Coronary artery (tissue), 2 donors: ENCODE data around the gene PET100.

Source experiments
- DNase-seq: peaks from one replicate; pipeline ENCODE4 v3.0.0-alpha.2; 2017; ENCODE audit warnings: low spot score
- H3K27ac ChIP-seq, 2 donors: fragments of 200-600 bp; sonication (generic); one replicate each; pipeline ENCODE4 v1.5.1; 2016 to 2019
- H3K4me3 ChIP-seq: fragments of 200-600 bp; sonication (generic); 2 replicates; pipeline ENCODE4 v1.5.1; 2016; ENCODE audit warnings: mild to moderate bottlenecking, moderate library complexity
- TF ChIP-seq, protein P1 (sequence below): fragments of 200-600 bp; sonication (generic); IDR thresholded peaks from one replicate; pipeline ENCODE4 v1.5.1; 2019; ENCODE audit warnings: antibody characterized with exemption

The PET100 gene

DNA sequence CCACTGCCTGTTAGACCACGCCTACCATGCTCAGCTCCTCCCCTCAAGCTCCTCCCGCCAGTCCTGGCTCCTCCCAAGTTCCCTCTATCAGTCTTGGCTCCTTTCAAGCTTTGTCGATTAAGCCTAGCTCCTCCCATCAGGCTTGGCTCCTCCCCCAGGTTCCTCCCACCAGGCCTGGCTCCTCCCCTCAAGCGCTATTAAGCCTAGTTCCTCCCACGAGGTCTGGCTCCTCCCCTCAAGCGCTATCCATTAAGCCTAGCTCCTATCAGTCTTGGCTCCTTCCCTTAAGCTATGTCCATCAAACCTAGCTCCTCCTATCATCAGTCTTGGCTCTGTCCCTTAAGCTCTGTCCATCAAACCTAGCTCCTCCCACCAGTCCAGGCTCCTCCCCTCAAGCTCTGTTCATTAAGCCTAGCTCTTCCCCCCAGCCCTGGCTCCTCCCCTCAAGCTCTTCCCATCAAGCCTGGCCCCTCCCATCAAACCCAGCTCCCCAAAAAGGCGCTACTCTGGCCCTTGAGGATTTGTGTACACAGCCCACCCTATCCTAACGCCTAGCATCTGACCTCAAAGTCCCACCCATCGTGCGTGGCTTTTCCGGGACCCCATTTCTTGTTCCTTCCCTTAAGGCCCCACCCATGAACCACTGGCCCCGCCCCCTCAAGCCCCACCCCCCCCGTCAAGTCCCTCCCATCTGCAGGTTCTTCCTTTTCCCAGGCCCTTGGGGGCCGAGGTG, 23.9 kb upstream of the PET100 start:
- Histone ChIP-seq H3K27ac (no peak overlapping the region), H3K4me3 (no peak overlapping the region)
- TF ChIP-seq, protein P1, sequence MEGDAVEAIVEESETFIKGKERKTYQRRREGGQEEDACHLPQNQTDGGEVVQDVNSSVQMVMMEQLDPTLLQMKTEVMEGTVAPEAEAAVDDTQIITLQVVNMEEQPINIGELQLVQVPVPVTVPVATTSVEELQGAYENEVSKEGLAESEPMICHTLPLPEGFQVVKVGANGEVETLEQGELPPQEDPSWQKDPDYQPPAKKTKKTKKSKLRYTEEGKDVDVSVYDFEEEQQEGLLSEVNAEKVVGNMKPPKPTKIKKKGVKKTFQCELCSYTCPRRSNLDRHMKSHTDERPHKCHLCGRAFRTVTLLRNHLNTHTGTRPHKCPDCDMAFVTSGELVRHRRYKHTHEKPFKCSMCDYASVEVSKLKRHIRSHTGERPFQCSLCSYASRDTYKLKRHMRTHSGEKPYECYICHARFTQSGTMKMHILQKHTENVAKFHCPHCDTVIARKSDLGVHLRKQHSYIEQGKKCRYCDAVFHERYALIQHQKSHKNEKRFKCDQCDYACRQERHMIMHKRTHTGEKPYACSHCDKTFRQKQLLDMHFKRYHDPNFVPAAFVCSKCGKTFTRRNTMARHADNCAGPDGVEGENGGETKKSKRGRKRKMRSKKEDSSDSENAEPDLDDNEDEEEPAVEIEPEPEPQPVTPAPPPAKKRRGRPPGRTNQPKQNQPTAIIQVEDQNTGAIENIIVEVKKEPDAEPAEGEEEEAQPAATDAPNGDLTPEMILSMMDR = no peak
- DNase-seq = no peak

DNA sequence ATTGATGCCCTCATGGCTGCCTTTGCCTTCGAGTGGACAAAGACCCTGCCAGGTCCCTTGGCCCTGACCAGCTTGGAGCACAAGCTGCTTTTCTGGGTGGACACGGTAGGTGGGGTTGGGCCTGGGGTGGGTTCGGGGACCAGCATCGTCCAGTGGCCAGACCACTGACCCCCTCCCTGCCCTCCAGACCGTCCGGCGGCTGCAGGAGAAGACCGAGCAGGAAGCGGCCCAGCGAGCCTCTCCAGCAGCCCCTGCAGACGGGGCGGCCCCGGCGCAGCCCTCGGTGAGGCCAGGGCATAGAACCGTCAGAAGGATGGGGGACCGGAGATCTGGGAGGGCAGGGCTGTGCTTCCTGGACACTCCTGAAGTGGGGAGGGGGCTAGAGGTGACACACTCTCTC, 23.3 kb upstream of the PET100 start:
- TF ChIP-seq, protein P1 = no peak
- Histone ChIP-seq H3K27ac (no peak overlapping the region), H3K4me3 (no peak overlapping the region)
- no peak for DNase-seq

DNA sequence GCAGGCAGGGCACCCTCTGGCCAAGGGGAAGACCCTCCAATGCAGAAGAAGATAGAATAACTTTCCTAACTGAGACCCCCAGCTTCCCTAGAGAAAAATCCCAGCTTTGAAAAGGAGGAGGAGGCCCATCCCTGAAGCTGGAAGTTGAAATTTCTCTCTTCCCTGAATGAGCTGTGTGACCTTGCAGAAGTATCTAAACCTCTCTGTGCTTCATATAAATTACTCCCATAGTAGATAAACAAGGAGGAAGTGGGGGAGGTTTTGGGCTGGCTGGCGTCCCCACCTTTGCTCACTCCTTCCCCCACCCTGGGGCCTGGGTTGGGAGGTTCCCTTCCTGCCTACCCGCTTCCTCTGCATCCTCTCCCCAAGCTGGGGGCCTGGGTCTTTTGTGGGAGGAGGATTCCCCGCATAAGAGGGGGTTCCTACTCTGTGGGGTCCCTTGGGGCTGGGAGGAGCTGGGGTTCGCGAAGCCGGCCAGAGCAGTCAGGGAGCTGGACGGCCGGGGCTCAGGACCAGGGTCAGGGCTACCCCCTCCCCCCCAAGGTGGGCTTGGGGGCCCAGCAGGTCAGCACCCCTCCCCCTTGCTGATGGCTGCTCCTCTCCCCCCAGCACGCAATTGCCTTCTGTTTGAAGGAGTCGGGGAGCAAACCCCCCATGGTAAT, 22.2 kb upstream of the PET100 start:
- DNase-seq = no peak
- Histone ChIP-seq H3K27ac (no peak overlapping the region), H3K4me3 (no peak overlapping the region)
- TF ChIP-seq, protein P1 = no peak

DNA sequence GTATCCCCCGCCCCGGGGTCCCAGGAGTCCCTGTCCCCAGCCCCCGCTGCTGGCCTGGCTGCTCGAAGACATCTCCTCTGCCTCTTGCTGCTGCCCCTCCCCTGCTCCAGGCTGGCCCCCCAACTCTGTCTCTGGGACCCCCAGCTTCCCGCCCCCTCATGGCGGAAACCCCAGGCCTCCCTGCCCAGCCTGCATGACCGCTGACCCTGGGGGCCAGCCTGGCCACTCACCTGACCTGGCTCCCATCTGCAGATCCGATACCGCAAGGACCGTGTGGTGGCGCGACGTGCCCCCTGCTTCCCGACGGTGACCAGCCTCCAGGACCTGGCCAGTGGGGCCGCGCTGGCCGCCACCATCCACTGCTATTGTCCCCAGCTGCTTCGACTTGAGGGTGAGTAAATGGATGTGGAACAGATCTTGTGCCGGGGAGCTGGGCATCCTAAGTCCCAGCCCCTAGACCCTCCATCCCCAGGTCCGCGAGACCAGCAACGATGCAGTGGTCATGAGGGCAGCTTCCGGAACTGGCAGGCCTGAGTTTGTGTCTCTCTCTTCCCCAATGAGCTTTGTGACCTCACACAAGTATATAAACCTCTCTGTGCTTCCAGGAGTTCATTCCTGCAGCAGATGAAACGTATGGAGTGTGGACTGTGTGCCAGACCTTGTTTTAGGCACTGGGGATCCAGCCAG, 21.6 kb upstream of the PET100 start:
- Histone ChIP-seq H3K27ac (no peak overlapping the region), H3K4me3 (no peak overlapping the region)
- DNase-seq = no peak
- TF ChIP-seq, protein P1 = no peak

DNA sequence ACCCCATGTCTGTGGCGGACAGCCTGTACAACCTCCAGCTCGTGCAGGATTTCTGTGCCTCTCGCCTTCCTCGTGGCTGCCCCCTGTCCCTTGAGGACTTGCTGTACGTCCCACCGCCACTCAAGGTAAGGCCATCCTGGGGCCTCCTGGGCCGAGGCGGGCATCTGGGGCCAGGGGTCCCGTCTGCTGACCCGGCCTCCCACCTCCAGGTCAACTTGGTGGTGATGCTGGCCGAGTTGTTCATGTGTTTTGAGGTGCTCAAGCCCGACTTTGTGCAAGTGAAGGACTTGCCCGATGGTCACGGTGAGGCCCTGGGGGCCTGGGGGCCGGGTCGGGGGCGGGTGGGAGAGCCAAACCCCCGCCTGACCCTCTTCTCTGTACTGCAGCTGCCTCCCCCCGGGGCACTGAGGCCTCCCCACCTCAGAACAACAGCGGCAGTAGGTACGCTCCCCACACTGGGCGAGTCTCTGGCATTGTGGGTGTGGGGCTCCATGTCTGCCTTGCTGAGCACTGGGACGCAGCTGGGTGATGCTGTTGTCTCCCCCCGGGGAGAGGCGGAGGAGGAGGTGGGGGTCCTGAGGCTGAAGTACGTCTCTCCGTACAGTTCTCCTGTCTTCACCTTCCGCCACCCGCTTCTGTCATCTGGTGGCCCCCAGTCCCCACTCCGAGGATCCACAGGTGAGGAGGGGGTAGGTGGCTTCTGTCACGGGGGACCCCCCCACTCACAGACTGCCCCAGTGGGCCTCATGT, 18.9 kb upstream of the PET100 start:
- Histone ChIP-seq H3K4me3 (no peak overlapping the region), H3K27ac (no peak overlapping the region)
- no peak for DNase-seq
- TF ChIP-seq, protein P1 = no peak

DNA sequence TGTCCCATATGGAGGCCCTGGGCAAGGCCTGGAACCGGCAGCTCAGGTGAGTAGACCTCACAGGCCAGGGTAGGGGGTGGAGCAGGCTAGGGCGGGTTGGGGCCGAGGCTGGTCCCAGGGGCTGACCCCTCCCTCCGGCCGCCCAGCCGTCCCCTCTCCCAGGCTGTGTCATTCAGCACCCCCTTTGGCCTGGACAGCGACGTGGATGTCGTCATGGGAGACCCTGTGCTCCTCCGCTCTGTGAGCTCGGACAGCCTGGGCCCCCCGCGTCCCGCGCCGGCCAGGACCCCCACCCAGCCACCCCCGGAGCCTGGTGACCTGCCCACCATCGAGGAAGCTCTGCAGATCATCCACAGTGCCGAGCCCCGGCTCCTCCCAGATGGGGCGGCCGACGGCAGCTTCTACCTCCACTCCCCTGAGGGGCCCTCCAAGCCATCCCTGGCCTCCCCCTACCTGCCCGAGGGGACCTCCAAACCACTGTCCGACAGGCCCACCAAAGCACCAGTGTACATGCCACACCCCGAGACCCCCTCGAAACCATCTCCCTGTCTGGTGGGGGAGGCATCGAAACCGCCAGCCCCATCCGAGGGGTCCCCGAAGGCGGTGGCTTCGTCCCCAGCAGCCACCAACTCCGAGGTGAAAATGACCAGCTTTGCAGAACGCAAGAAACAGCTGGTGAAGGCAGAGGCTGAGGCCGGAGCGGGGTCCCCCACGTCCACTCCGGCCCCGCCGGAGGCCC, 17.9 kb upstream of the PET100 start:
- TF ChIP-seq, protein P1 = no peak
- Histone ChIP-seq H3K4me3 (no peak overlapping the region), H3K27ac (no peak overlapping the region)
- DNase-seq = no peak
